HG03060 (cell line): ENCODE measurements around the gene ACVR1.

Experiments used
- ATAC-seq: cut with Tn5 transposase; IDR thresholded peaks from one replicate; pipeline ENCODE4 v1.9.1; 2021; ENCODE audit warnings: low read depth, moderate number of reproducible peaks; ENCODE audit not compliant: unreplicated experiment

The ACVR1 gene

GRCh38 chr2:157876066-157876785, at the start of gene ACVR1:
Gene ACVR1, minus strand, starts transcription at chr2:157876330. Its CDS starts 76,837 bp downstream, at chr2:157799493.
- peak; percentile 75 for ATAC-seq

- no peak for ATAC-seq
These were observed 48.9 kb upstream of the ACVR1 start for GRCh38 chr2:157925071-157925470.

- no peak for ATAC-seq
These were observed 47.6 kb upstream of the ACVR1 start for GRCh38 chr2:157923598-157924217.

GRCh38 chr2:157922815-157923214, 46.7 kb upstream of the ACVR1 start:
- ATAC-seq = no peak

- no peak for ATAC-seq
These were observed 46.2 kb upstream of the ACVR1 start for GRCh38 chr2:157922336-157922735.

- no peak for ATAC-seq
These were observed 44.6 kb upstream of the ACVR1 start for GRCh38 chr2:157920736-157921135.

GRCh38 chr2:157919181-157919580, 43.1 kb upstream of the ACVR1 start:
- ATAC-seq = no peak

GRCh38 chr2:157918319-157918718, 42.2 kb upstream of the ACVR1 start:
- ATAC-seq = no peak

GRCh38 chr2:157911750-157912149, 35.6 kb upstream of the ACVR1 start:
- no peak for ATAC-seq

- no peak for ATAC-seq
These were observed 35.1 kb upstream of the ACVR1 start for GRCh38 chr2:157911246-157911645.

- ATAC-seq = no peak
These were observed 29.0 kb upstream of the ACVR1 start for GRCh38 chr2:157905092-157905491.

GRCh38 chr2:157903626-157904025, 27.5 kb upstream of the ACVR1 start:
- ATAC-seq = no peak

- no peak for ATAC-seq
These were observed 27.0 kb upstream of the ACVR1 start for GRCh38 chr2:157903151-157903550.

- no peak for ATAC-seq
These were observed 26.6 kb upstream of the ACVR1 start for GRCh38 chr2:157902692-157903091.

- ATAC-seq = no peak
These were observed 25.2 kb upstream of the ACVR1 start for GRCh38 chr2:157901325-157901724.

- no peak for ATAC-seq
These were observed 24.6 kb upstream of the ACVR1 start for GRCh38 chr2:157900684-157901083.

- no peak for ATAC-seq
These were observed 24.1 kb upstream of the ACVR1 start for GRCh38 chr2:157900203-157900602.

GRCh38 chr2:157899125-157899839, 23.2 kb upstream of the ACVR1 start:
- peak; percentile 84 for ATAC-seq

GRCh38 chr2:157898591-157898996, 22.5 kb upstream of the ACVR1 start:
- no peak for ATAC-seq

GRCh38 chr2:157897106-157897971, 21.2 kb upstream of the ACVR1 start:
- no peak for ATAC-seq

GRCh38 chr2:157895531-157895930, 19.4 kb upstream of the ACVR1 start:
- no peak for ATAC-seq
